Measurements from ENCODE around the gene GLRX5.
"Not testable (repeated sequence)": the region's sequence is repeated elsewhere in the genome, so short reads cannot be mapped to it uniquely, and the experiment has no call there.

GLRX5 gene

DNA sequence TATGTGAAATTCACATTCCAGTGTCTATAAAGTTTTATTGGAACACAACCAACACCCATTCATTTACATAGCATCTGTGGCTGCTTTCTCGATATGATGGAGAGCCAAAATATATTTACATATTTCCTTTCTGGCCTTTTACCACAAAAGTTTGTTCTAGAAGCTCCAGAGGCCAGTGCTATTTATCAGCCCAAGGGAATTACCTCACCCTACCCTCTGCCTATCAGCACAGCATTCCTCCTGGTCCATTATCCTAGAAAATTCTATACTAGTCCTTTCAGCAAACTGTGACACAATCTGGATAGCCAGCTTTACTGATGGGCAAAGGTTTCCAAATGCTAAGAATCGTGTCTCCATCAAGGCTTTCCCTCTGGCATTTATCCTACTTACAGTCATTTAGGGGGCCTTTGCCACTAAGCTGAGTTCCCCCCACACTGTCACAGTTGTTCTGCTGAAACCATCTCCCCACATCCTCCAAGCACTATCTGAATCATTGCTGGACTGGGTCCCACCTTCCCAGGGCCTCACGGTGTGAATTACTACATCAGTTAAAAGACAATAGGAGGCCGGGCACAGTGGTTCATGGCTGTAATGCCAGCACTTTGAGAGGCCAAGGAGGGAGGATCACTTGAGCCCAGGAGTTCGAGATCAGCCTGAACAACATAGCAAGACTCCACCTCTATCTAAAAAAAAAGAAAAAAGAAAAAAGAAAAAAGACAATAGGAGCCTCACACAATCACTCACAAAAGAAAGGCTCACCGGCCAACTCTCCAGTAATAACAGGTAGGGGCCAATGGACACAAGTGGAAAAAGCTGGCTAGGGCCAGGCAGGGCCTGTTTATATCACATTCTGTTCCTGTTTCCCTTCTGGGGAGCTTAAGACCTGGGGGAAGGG lies 30.5 kb upstream of the GLRX5 start:
- CTCF ChIA-PET, result interaction anchor here (0.7 to 2.0 kb wide), 3 partner anchors 23 to 62 kb away, joined by 3 to 5 read pairs (median 3); no protein-coding TSS in a partner anchor

GRCh38 chr14:95505030-95505589 lies 29.7 kb upstream of the GLRX5 start:
- H3K27ac Mint-ChIP-seq, result no peak overlapping the region
- peaks cover 77% of the 10 kb centered on the region for H3K4me1 Mint-ChIP-seq

More for the DNA sequence above, 30.5 kb upstream of the GLRX5 start:
- Mint-ChIP-seq H3K4me1 (peaks cover 75% of the 10 kb centered on the region), H3K9me3 (no peaks in the 10 kb centered on the region), H3K4me3 (no peak overlapping the region), H3K27ac (peak overlapping the region; percentile 70), H3K36me3 (peaks cover 58% of the 10 kb centered on the region), H3K27me3 (no peaks in the 10 kb centered on the region)
- DNase-seq, result no peak

GRCh38 chr14:95507174-95507573 lies 27.7 kb upstream of the GLRX5 start:
- CTCF ChIA-PET, result no interaction called here
- DNase-seq, result no peak
- Mint-ChIP-seq H3K27me3 (no peaks in the 10 kb centered on the region), H3K36me3 (peaks cover 60% of the 10 kb centered on the region), H3K9me3 (no peaks in the 10 kb centered on the region), H3K27ac (peak overlapping the region; percentile 14), H3K4me1 (peaks cover 78% of the 10 kb centered on the region), H3K4me3 (no peak overlapping the region)

More at GRCh38 chr14:95505030-95505589, 29.7 kb upstream of the GLRX5 start:
- H3K4me3 Mint-ChIP-seq, result no peak overlapping the region
- peaks cover 58% of the 10 kb centered on the region for H3K36me3 Mint-ChIP-seq
- no peaks in the 10 kb centered on the region for H3K9me3 Mint-ChIP-seq
- DNase-seq, result no peak
- CTCF ChIA-PET, result interaction anchor here (0.8 to 2.0 kb wide), 4 partner anchors 9 to 63 kb away, joined by 3 to 5 read pairs (median 4); no protein-coding TSS in a partner anchor
- no peaks in the 10 kb centered on the region for H3K27me3 Mint-ChIP-seq

GRCh38 chr14:95507701-95508103 lies 27.1 kb upstream of the GLRX5 start:
- no peaks in the 10 kb centered on the region for H3K27me3 Mint-ChIP-seq
- no peak overlapping the region for H3K4me3 Mint-ChIP-seq
- no peak for DNase-seq
- H3K4me1 Mint-ChIP-seq, result peaks cover 73% of the 10 kb centered on the region
- peaks cover 55% of the 10 kb centered on the region for H3K36me3 Mint-ChIP-seq
- H3K9me3 Mint-ChIP-seq, result no peaks in the 10 kb centered on the region
- H3K27ac Mint-ChIP-seq, result peak overlapping the region; percentile 45
- CTCF ChIA-PET, result no interaction called here

GRCh38 chr14:95508377-95508776 lies 26.5 kb upstream of the GLRX5 start:
- Mint-ChIP-seq H3K9me3 (no peaks in the 10 kb centered on the region), H3K27me3 (no peaks in the 10 kb centered on the region), H3K4me1 (peaks cover 75% of the 10 kb centered on the region), H3K36me3 (peaks cover 59% of the 10 kb centered on the region), H3K27ac (peak overlapping the region; percentile 45), H3K4me3 (no peak overlapping the region)
- CTCF ChIA-PET, result no interaction called here
- no peak for DNase-seq

DNA sequence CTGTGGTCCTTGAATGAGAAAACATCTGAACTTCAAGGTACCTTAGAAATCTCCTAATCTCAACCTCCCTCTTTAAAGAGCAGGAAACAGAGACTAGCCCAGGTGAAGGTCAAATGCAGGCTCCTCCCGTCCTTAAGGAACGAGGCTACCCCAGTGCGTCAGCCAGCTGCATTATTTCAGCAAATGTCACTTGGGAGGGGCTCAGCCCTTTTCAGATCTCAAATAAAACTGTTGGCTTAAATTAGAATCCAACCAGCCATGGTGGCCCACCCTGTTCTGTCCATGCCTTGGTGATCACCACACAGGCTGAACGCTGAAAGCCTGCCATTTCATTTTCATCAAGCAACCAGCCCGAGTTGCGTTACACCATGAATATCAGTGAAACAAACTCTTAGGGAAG lies 25.4 kb upstream of the GLRX5 start:
- H3K9me3 Mint-ChIP-seq, result no peaks in the 10 kb centered on the region
- peaks cover 59% of the 10 kb centered on the region for H3K36me3 Mint-ChIP-seq
- peaks cover 80% of the 10 kb centered on the region for H3K4me1 Mint-ChIP-seq
- no peak overlapping the region for H3K27ac Mint-ChIP-seq
- no peak overlapping the region for H3K4me3 Mint-ChIP-seq
- DNase-seq, result no peak
- CTCF ChIA-PET, result no interaction called here
- no peaks in the 10 kb centered on the region for H3K27me3 Mint-ChIP-seq

GRCh38 chr14:95510344-95510743 lies 24.5 kb upstream of the GLRX5 start:
- not testable (repeated sequence) for H3K27me3 Mint-ChIP-seq, DNase-seq, H3K27ac Mint-ChIP-seq, H3K9me3 Mint-ChIP-seq, H3K4me3 Mint-ChIP-seq
- Mint-ChIP-seq H3K36me3 (peaks cover 62% of the 10 kb centered on the region), H3K4me1 (peaks cover 80% of the 10 kb centered on the region)
- CTCF ChIA-PET, result interaction anchor here (0.7 kb wide), 1 partner anchor 453 kb away, joined by 3 read pairs; no protein-coding TSS in a partner anchor

- DNase-seq, result no peak
- H3K27ac Mint-ChIP-seq, result no peak overlapping the region
- CTCF ChIA-PET, result interaction anchor here (0.7 to 0.9 kb wide), 2 partner anchors 17 to 452 kb away, joined by 3 to 6 read pairs; no protein-coding TSS in a partner anchor
Observed at GRCh38 chr14:95510804-95511203, 24.0 kb upstream of the GLRX5 start.

GRCh38 chr14:95511687-95512086 lies 23.2 kb upstream of the GLRX5 start:
- Mint-ChIP-seq H3K27ac (peak overlapping the region; percentile 31), H3K9me3 (no peaks in the 10 kb centered on the region), H3K4me1 (peaks cover 75% of the 10 kb centered on the region), H3K27me3 (no peaks in the 10 kb centered on the region), H3K36me3 (peaks cover 56% of the 10 kb centered on the region), H3K4me3 (no peak overlapping the region)
- DNase-seq, result no peak
- CTCF ChIA-PET, result interaction anchor here (0.9 to 2.0 kb wide), 2 partner anchors 16 kb away, joined by 5 to 6 read pairs; no protein-coding TSS in a partner anchor

More at GRCh38 chr14:95510804-95511203, 24.0 kb upstream of the GLRX5 start:
- no peak overlapping the region for H3K4me3 Mint-ChIP-seq
- peaks cover 81% of the 10 kb centered on the region for H3K4me1 Mint-ChIP-seq
- no peaks in the 10 kb centered on the region for H3K27me3 Mint-ChIP-seq
- no peaks in the 10 kb centered on the region for H3K9me3 Mint-ChIP-seq
- peaks cover 62% of the 10 kb centered on the region for H3K36me3 Mint-ChIP-seq

- peak overlapping the region; percentile 2 for H3K27ac Mint-ChIP-seq
- no peak overlapping the region for H3K4me3 Mint-ChIP-seq
- peaks cover 43% of the 10 kb centered on the region for H3K36me3 Mint-ChIP-seq
- H3K27me3 Mint-ChIP-seq, result no peaks in the 10 kb centered on the region
- DNase-seq, result no peak
- no peaks in the 10 kb centered on the region for H3K9me3 Mint-ChIP-seq
- peaks cover 74% of the 10 kb centered on the region for H3K4me1 Mint-ChIP-seq
- CTCF ChIA-PET, result interaction anchor here (2.0 to 7.3 kb wide), 2 partner anchors 14 to 17 kb away, joined by 5 to 41 read pairs; no protein-coding TSS in a partner anchor
Observed at GRCh38 chr14:95513291-95513690, 21.6 kb upstream of the GLRX5 start.

DNA sequence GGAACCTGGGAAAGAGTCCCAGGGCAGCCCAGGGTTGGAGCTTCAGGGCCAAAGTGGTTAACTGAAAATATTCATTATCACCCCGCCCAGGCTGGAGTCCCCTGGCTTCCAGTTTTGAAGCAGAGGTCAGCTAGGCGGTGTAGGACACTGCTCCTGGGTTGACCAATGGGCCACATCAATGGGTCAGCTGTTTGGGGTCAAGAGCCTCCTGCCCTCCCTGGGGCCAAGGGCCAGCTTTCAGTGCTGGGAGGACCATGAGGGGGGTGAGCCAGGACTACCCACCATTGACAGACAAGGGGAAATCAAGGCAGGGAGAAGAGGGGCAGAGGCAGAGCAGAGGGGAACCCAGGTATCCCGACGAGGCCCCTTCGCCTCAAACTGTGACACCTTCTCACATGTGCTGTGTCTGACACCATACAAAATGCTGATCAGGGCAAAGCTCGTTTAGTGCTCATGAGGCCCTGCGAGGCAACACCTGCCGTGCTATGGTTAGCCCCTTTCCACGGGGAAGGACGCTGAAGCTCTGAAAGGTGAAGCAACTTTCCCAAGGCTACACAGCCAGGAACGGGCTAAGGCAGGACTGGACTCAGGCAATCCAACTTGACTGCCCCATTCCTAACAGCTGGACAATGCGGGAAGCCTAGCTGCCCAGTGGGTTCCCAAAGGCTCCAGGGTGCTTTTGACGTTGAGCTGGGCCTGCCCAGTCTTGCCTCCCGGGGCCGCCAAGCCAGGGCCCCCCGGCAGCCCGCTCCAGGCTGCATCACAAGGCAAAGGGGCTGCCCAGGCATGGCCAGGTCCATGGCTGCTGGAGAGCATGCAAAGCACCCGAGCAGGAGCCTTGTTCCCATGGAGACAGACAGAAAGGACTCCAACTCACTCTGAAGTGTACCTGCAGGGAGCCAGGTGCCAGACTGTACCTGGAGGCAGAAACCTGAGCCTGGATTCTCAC lies 20.4 kb upstream of the GLRX5 start:
- peaks cover 40% of the 10 kb centered on the region for H3K36me3 Mint-ChIP-seq
- CTCF ChIA-PET, result interaction anchor here (0.6 to 7.3 kb wide), 9 partner anchors 9 to 72 kb away, joined by 3 to 41 read pairs (median 4); no protein-coding TSS in a partner anchor

DNA sequence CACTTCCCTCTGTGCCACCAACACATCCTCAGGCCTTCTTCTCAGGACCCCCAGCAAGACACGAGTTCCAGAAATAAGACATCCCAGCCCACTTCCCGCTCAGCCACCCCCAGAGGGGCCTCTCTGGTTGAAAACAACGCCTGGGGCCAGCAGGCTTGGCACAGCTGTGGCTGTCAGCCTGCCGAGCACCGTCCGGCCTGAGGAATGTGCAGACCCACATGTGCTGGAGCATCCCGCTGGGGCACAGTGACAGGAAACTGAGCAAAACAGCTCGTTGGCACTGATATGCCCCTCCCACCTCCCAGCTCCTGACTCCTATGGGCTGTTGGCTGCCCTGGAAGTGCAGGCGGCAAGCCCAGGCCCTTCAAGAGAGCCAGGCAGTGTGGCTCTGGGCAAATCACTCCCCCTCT lies 19.8 kb upstream of the GLRX5 start:
- no peaks in the 10 kb centered on the region for H3K27me3 Mint-ChIP-seq
- peak; percentile 46 for DNase-seq
- CTCF ChIA-PET, result interaction anchor here (0.6 to 7.3 kb wide), 6 partner anchors 9 to 57 kb away, joined by 3 to 41 read pairs (median 4); no protein-coding TSS in a partner anchor
- H3K9me3 Mint-ChIP-seq, result no peaks in the 10 kb centered on the region
- peak overlapping the region; percentile 92 for H3K4me3 Mint-ChIP-seq
- H3K36me3 Mint-ChIP-seq, result peaks cover 37% of the 10 kb centered on the region
- peaks cover 77% of the 10 kb centered on the region for H3K4me1 Mint-ChIP-seq
- peak overlapping the region; percentile 87 for H3K27ac Mint-ChIP-seq

More for the DNA sequence above, 20.4 kb upstream of the GLRX5 start:
- Mint-ChIP-seq H3K27me3 (no peaks in the 10 kb centered on the region), H3K9me3 (no peaks in the 10 kb centered on the region), H3K4me1 (peaks cover 77% of the 10 kb centered on the region), H3K27ac (peak overlapping the region; percentile 87), H3K4me3 (peak overlapping the region; percentile 92)
- DNase-seq, result peak; percentile 13

Data from activated naive CD4-positive, alpha-beta T cell treated with anti-CD3 and anti-CD28 coated beads, Interleukin-2, amount 10 ng/mL, durations not matched to agents 7 days and 5 days (primary cell).